Mucosa of gallbladder (tissue), 1 donor: ENCODE data around the gene TRPM8. TPM values are rescaled to one million over a fixed set of nuclear protein-coding genes. Genes with fewer than 3 reads are reported as not detected.
"Not testable (repeated sequence)": the region's sequence is repeated elsewhere in the genome, so short reads cannot be mapped to it uniquely, and the experiment has no call there.

ENCODE experiments used
- DNase-seq: peaks from one replicate; pipeline ENCODE4 v3.0.0-alpha.2; 2020; ENCODE audit warnings: low spot score
- total RNA-seq: library from RNA; stranded (reverse); gene quantifications from one replicate; pipeline ENCODE4 v1.2.1, GENCODE V29; 2021
- donor health status: DM: no; HTN: no; CAD: no.

TRPM8 gene
- total RNA-seq: 0.12 TPM

GRCh38 chr2:233917116-233917515, at the start of gene TRPM8:
Gene TRPM8, plus strand, starts transcription at chr2:233917373. Its CDS starts 9,165 bp downstream, at chr2:233926538.
- DNase-seq: no peak

GRCh38 chr2:233867993-233868532, 49.1 kb upstream of the TRPM8 start, which contains the start of gene MSL3B:
Gene MSL3B, minus strand, starts transcription at chr2:233868386.
- DNase-seq: peak; percentile 23

GRCh38 chr2:233871432-233871831, 45.7 kb upstream of the TRPM8 start:
- DNase-seq: no peak

- not testable (repeated sequence) for DNase-seq
Observed at GRCh38 chr2:233872125-233872524, 45.0 kb upstream of the TRPM8 start.

- DNase-seq: no peak
Observed at GRCh38 chr2:233882353-233882752, 34.8 kb upstream of the TRPM8 start.

GRCh38 chr2:233892793-233893192, 24.4 kb upstream of the TRPM8 start:
- no peak for DNase-seq

- DNase-seq: not testable (repeated sequence)
Observed at GRCh38 chr2:233896253-233896652, 20.9 kb upstream of the TRPM8 start.

- peak; percentile 26 for DNase-seq
Observed at GRCh38 chr2:233901367-233901766, 15.8 kb upstream of the TRPM8 start.

- no peak for DNase-seq
Observed at GRCh38 chr2:233901884-233902283, 15.3 kb upstream of the TRPM8 start.

- DNase-seq: peak; percentile 45
Observed at GRCh38 chr2:233905945-233906344, 11.2 kb upstream of the TRPM8 start.

- DNase-seq: no peak
Observed at GRCh38 chr2:233907627-233908026, 9.5 kb upstream of the TRPM8 start.

- peak; percentile 26 for DNase-seq
Observed at GRCh38 chr2:233912691-233913423, 4.3 kb upstream of the TRPM8 start.

- DNase-seq: no peak
Observed at GRCh38 chr2:233915128-233915527, 2.0 kb upstream of the TRPM8 start.

- DNase-seq: no peak
Observed at GRCh38 chr2:233919319-233919718, 2.1 kb downstream of the TRPM8 start.

- no peak for DNase-seq
Observed at GRCh38 chr2:233919938-233920337, 2.8 kb downstream of the TRPM8 start.

GRCh38 chr2:233922471-233922870, 5.3 kb downstream of the TRPM8 start:
- no peak for DNase-seq

GRCh38 chr2:233925402-233925801, 8.2 kb downstream of the TRPM8 start:
- no peak for DNase-seq

- no peak for DNase-seq
Observed at GRCh38 chr2:233926806-233927205, 9.6 kb downstream of the TRPM8 start.

GRCh38 chr2:233928594-233929351, 11.6 kb downstream of the TRPM8 start:
- no peak for DNase-seq

- no peak for DNase-seq
Observed at GRCh38 chr2:233929352-233930022, 12.3 kb downstream of the TRPM8 start.

- no peak for DNase-seq
Observed at GRCh38 chr2:233934524-233934923, 17.4 kb downstream of the TRPM8 start.

GRCh38 chr2:233935426-233935825, 18.3 kb downstream of the TRPM8 start:
- DNase-seq: no peak
